Pancreas (tissue), 10 donors: Measurements from ENCODE around the gene ARHGAP6. TPM values are rescaled to one million over a fixed set of nuclear protein-coding genes. Genes with fewer than 3 reads are reported as not detected.

ENCODE experiments used
- ATAC-seq, 4 donors: fragments of 200-7000 bp; cut with Tn5 transposase; one replicate each; pipeline versions ENCODE4 v1.8.0 to v1.9.1; 2020; ENCODE audit warnings: mild to moderate bottlenecking in 4 of 4, moderate library complexity in 4 of 4
- DNase-seq, 6 donors: peaks; one replicate each; pipeline ENCODE4 v3.0.0-alpha.2; 2020
- FAIRE-seq: peaks from 2 replicates; lab custom pipeline; 2012; peaks lifted over from hg19 to GRCh38; lab: Jason Lieb, UNC
- H3K27ac ChIP-seq, 4 donors: fragments of 200-600 bp; sonication (generic); 1 replicate in 3 of 4; 2 replicates in 1 of 4; pipeline versions ENCODE4 v1.5.0 to v1.8.0; 2020
- H3K27me3 ChIP-seq, 4 donors: fragments of 200-600 bp; one replicate each; pipeline ENCODE4 v1.8.0; 2021
- H3K36me3 ChIP-seq, 3 donors: fragments of 200-600 bp; sonication (generic) in 1 of 3; one replicate each; pipeline versions ENCODE4 v1.5.0 to v1.8.0; 2020 to 2021
- H3K4me1 ChIP-seq, 3 donors: fragments of 200-600 bp; one replicate each; pipeline ENCODE4 v1.8.0; 2021
- H3K4me3 ChIP-seq, 4 donors: fragments of 200-600 bp; sonication (generic) in 2 of 4; one replicate each; pipeline versions ENCODE4 v1.5.0 to v1.8.0; 2020 to 2021
- H3K9me3 ChIP-seq, 4 donors: fragments of 200-600 bp; one replicate each; pipeline ENCODE4 v1.8.0; 2021
- CTCF ChIP-seq, 4 donors: fragments of 200-600 bp; sonication (generic) in 3 of 4; IDR thresholded peaks; one replicate each; pipeline versions ENCODE4 v1.5.0 to v1.8.0; 2021; ENCODE audit warnings: antibody characterized with exemption in 4 of 4
- WGBS, 2 donors: extraction: QIAGEN DNeasy Blood & Tissue Kit; methylation state at CpG; one replicate each; pipeline ENCODE4 v1.1.7; 2013; 5-methylcytosine and 5-hydroxymethylcytosine counted together
- intact Hi-C, 3 donors: fragments of 100-400 bp; cut with DNase I; formaldehyde crosslinking; loops; one replicate each; pipeline versions ENCODE4 v1.11.1 to v1.14.2; 2022
- polyA plus RNA-seq, 2 donors: library from polyadenylated mRNA; stranded (reverse); fragments of 200-250 nt; gene quantifications; one replicate each; pipeline ENCODE4 v1.2.3, GENCODE V29; 2013
- total RNA-seq, 6 donors: library from RNA; stranded (reverse); fragmentation: NEBNext Ultra II Directional in 4 of 6; extraction: Animal tissue kit (Norgen Biotek cat#: 25700) in 4 of 6; gene quantifications; one replicate each; pipeline versions ENCODE4 v1.2.1 to v1.2.4, GENCODE V29; 2021 to 2023
- donor health status: healthy with polysubstance abuse.
- donor health status: DM: no; HTN: no; CAD: no; lungs with moderate emphysema.
- donor health status: DM: no; HTN: no; CAD: no.
- donor health status: control.
- donor health status: control.
- donor health status: Bipolar disorder and iron deficiency.
- donor health status: DM: yes; HTN: yes; CAD: no.
- donor health status: DM: no; HTN: no; CAD: no.
- donor health status: DM: no; HTN: no; CAD: no.
- donor health status: DM: yes; HTN: yes; CAD: no.

The ARHGAP6 gene
- total and polyA plus RNA-seq, 8 donors: 0.79 to 3.3 (median 1.1) TPM

- Histone ChIP-seq H3K27ac (no peak overlapping the region), H3K4me1 (no peaks in the 10 kb centered on the region), H3K9me3 (no peaks in the 10 kb centered on the region), H3K27me3 (peaks cover 0 to 8% (median 0%) of the 10 kb centered on the region in 4 donors), H3K36me3 (no peaks in the 10 kb centered on the region), H3K4me3 (no peak overlapping the region)
- ATAC-seq: no peak
- WGBS, 2 donors: 58 to 68% methylated on average over 6 of the region's 6 CpGs
- DNase-seq: no peak
- TF ChIP-seq CTCF (IDR thresholded peaks at IDR 0.05): no peak
- intact Hi-C loops: no loop called here
- no peak for FAIRE-seq
Observed at GRCh38 chrX:11164433-11164832, 501.3 kb downstream of the ARHGAP6 start.

DNA sequence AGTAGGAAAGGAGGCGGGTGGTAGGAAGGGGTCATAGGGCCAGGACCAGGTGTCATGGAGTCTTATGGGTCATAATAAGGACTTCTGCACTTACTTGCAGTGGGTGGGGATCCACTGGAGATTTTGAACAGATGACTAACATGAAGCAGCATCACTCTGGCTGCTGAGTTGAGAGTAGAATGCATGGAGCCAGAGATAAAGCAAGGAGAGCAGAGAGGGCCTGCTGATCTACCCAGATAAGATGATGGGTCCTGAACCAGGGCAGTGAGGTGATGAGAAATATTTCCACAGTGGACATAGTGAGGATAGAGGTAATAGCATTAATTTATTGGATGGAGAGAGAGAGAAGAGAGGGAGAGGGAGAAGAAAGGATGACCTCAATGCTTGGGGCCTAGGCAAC is 506.6 kb downstream of the ARHGAP6 start:
- intact Hi-C loops: no loop called here
- Histone ChIP-seq H3K27ac (no peak overlapping the region), H3K4me3 (no peak overlapping the region), H3K4me1 (no peaks in the 10 kb centered on the region), H3K9me3 (no peaks in the 10 kb centered on the region), H3K27me3 (no peaks in the 10 kb centered on the region), H3K36me3 (no peaks in the 10 kb centered on the region)
- no peak for DNase-seq
- no peak for FAIRE-seq
- no peak for TF ChIP-seq CTCF (IDR thresholded peaks at IDR 0.05)
- WGBS, 2 donors: 74 to 86% methylated on average over 1 of the region's 1 CpG
- ATAC-seq: no peak

DNA sequence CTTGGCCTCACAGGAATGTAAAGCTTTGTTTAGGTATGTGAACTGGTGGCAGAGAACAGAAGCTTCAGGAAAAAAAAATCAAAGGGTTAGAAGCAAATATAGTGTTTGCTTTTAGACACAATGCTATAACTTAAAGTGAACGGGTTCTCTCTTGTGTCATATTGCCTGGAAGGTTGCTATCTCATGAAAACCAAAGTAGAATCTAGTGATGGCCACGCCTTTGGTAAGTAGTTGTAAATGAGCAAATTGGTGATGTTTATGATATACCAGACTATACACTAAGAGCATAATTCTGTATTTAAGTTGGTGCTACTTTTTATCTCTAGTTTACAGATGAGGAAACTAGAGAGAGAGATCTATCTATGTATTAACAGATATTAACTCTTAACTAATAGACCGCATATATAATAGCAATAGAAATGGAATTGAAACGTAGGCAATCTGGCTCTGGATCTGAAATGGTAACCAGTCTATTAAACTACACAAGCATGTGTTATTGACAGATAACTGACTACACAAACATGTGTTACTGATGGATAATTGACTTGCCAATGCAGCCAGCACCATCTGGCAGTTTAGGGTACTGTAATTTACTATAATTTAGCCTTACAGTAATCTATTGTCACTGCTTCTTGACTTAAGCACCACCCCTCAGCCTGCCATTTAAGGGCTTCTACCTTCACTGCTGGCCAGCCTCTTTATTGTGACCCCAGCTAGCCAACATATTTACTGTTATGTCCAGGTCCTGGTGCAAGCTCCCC is 513.7 kb downstream of the ARHGAP6 start:
- WGBS, 2 donors: 50 to 59% methylated on average over 4 of the region's 4 CpGs
- H3K36me3 ChIP-seq: no peaks in the 10 kb centered on the region
- no peak for ATAC-seq

GRCh38 chrX:11148401-11148800 is 517.3 kb downstream of the ARHGAP6 start:
- WGBS, 2 donors: 80 to 88% methylated on average over 7 of the region's 7 CpGs
- Histone ChIP-seq H3K4me1 (no peaks in the 10 kb centered on the region), H3K4me3 (no peak overlapping the region), H3K27ac (no peak overlapping the region), H3K27me3 (peaks cover 0 to 6% (median 0%) of the 10 kb centered on the region in 4 donors), H3K9me3 (no peaks in the 10 kb centered on the region), H3K36me3 (no peaks in the 10 kb centered on the region)
- DNase-seq (no peak), FAIRE-seq (no peak), ATAC-seq (no peak)
- no peak for TF ChIP-seq CTCF (IDR thresholded peaks at IDR 0.05)
- intact Hi-C loops: loop anchor here in 1 of 3 donors (10.0 kb wide), 1 partner anchor 376 kb away; no protein-coding TSS in a partner anchor

More for the DNA sequence above, 513.7 kb downstream of the ARHGAP6 start:
- FAIRE-seq (no peak), DNase-seq (no peak)
- TF ChIP-seq CTCF (IDR thresholded peaks at IDR 0.05): no peak
- no peaks in the 10 kb centered on the region for H3K9me3 ChIP-seq
- H3K27me3 ChIP-seq: no peaks in the 10 kb centered on the region
- no peak overlapping the region for H3K27ac ChIP-seq
- intact Hi-C loops: no loop called here
- no peak overlapping the region for H3K4me3 ChIP-seq
- no peaks in the 10 kb centered on the region for H3K4me1 ChIP-seq

- WGBS, 2 donors: 67 to 77% methylated on average over 1 of the region's 1 CpG
- peaks cover 0 to 6% (median 0%) of the 10 kb centered on the region in 4 donors for H3K27me3 ChIP-seq
Observed at GRCh38 chrX:11146411-11146810, 519.3 kb downstream of the ARHGAP6 start.

More at GRCh38 chrX:11146411-11146810, 519.3 kb downstream of the ARHGAP6 start:
- intact Hi-C loops: loop anchor here in 1 of 3 donors (10.0 kb wide), 1 partner anchor 378 kb away; no protein-coding TSS in a partner anchor
- H3K36me3 ChIP-seq: no peaks in the 10 kb centered on the region
- no peaks in the 10 kb centered on the region for H3K4me1 ChIP-seq
- H3K4me3 ChIP-seq: no peak overlapping the region
- no peak for DNase-seq
- no peak for ATAC-seq
- no peak for FAIRE-seq
- no peak overlapping the region for H3K27ac ChIP-seq
- TF ChIP-seq CTCF (IDR thresholded peaks at IDR 0.05): no peak
- no peaks in the 10 kb centered on the region for H3K9me3 ChIP-seq
